Sigmoid colon (tissue), 4 donors: Measurements from ENCODE around the gene FAIM.

Experiments used
- POLR2A ChIP-seq, 2 donors: fragments of 450-650 bp; IDR thresholded peaks; one replicate each; pipeline ENCODE4 v1.6.1; 2016; ENCODE audit warnings: antibody characterized with exemption in 2 of 2, mild to moderate bottlenecking in 2 of 2, moderate library complexity in 2 of 2
- POLR2AphosphoS5 ChIP-seq, 4 donors: sonication (generic); formaldehyde crosslinking; IDR thresholded peaks; one replicate each; pipeline ENCODE4 v1.6.1; 2017; ENCODE audit warnings: antibody characterized with exemption in 4 of 4
- TF ChIP-seq, protein P1 (sequence below), 4 experiments: fragments of 450-650 bp in 3 of 4; fragments of 200-600 bp in 1 of 4; IDR thresholded peaks; one replicate each; pipeline ENCODE4 v1.5.1; 2016 to 2019; ENCODE audit warnings: antibody characterized with exemption in 4 of 4, mild to moderate bottlenecking in 3 of 4, moderate library complexity in 2 of 4

DNA sequence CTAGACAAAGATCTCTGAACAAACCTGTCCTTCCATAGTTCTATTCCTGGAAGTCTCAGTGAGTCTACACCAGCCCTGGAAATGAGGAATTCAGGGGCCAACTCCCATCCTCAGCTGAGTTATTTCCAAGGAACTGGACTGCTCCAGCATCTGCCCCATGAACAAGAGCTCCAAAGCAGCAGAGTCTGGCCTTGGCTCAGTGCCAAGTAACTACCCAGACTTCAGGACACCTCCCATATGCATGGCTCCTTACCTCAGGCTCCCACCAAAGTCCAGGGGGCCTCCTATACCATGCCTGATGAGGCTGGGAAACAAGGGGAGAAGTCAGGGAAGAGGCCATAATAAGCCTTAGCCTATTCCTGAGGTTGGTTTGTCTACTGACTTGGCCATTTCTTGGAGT, 45.0 kb downstream of the FAIM start:
- TF ChIP-seq POLR2A (IDR thresholded peaks at IDR 0.05) (no peak), POLR2AphosphoS5 (IDR thresholded peaks at IDR 0.05) (no peak)
- TF ChIP-seq, protein P1, sequence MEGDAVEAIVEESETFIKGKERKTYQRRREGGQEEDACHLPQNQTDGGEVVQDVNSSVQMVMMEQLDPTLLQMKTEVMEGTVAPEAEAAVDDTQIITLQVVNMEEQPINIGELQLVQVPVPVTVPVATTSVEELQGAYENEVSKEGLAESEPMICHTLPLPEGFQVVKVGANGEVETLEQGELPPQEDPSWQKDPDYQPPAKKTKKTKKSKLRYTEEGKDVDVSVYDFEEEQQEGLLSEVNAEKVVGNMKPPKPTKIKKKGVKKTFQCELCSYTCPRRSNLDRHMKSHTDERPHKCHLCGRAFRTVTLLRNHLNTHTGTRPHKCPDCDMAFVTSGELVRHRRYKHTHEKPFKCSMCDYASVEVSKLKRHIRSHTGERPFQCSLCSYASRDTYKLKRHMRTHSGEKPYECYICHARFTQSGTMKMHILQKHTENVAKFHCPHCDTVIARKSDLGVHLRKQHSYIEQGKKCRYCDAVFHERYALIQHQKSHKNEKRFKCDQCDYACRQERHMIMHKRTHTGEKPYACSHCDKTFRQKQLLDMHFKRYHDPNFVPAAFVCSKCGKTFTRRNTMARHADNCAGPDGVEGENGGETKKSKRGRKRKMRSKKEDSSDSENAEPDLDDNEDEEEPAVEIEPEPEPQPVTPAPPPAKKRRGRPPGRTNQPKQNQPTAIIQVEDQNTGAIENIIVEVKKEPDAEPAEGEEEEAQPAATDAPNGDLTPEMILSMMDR (IDR thresholded peaks at IDR 0.05): no peak
